Uterus (tissue), 4 donors: ENCODE results near the gene BMPR1A. TPM values are rescaled to one million over a fixed set of nuclear protein-coding genes. Genes with fewer than 3 reads are reported as not detected.
A peak's percentile ranks its signal among the peaks of the same experiment; 100 is the strongest.

Experiments used
- DNase-seq, 2 donors: peaks; one replicate each; pipeline ENCODE4 v3.0.0-alpha.2; 2019 to 2020
- H3K27ac ChIP-seq, 2 donors: fragments of 200-600 bp; sonication (generic); 1 replicate in 1 of 2; 2 replicates in 1 of 2; pipeline ENCODE4 v1.5.1; 2016 to 2018
- H3K27me3 ChIP-seq, 2 donors: fragments of 200-600 bp; sonication (generic); one replicate each; pipeline ENCODE4 v1.5.1; 2018 to 2019; ENCODE audit warnings: control low read depth in 1 of 2
- H3K36me3 ChIP-seq, 2 donors: fragments of 200-600 bp; sonication (generic); one replicate each; pipeline ENCODE4 v1.5.1; 2019; ENCODE audit warnings: control low read depth in 1 of 2
- H3K4me1 ChIP-seq, 2 donors: fragments of 200-600 bp; sonication (generic); one replicate each; pipeline ENCODE4 v1.5.1; 2018 to 2019; ENCODE audit warnings: control low read depth in 1 of 2
- H3K4me3 ChIP-seq, 2 donors: fragments of 200-600 bp; sonication (generic); 1 replicate in 1 of 2; 2 replicates in 1 of 2; pipeline ENCODE4 v1.5.1; 2018 to 2019; ENCODE audit warnings: mild to moderate bottlenecking in 1 of 2
- H3K9me3 ChIP-seq, 2 donors: fragments of 200-600 bp; sonication (generic); one replicate each; pipeline ENCODE4 v1.5.1; 2019; ENCODE audit warnings: control low read depth in 1 of 2
- POLR2A ChIP-seq, 2 donors: fragments of 450-650 bp; IDR thresholded peaks; one replicate each; pipeline ENCODE4 v1.6.1; 2016; ENCODE audit warnings: antibody characterized with exemption in 2 of 2, mild to moderate bottlenecking in 1 of 2, moderate library complexity in 1 of 2
- intact Hi-C: fragments of 100-400 bp; cut with DNase I; formaldehyde crosslinking; loops from one replicate; pipeline ENCODE4 v1.15.1; 2023; ENCODE audit warnings: low total_unique reads
- total RNA-seq, 4 donors: library from RNA; depleted of rRNA in 3 of 4; stranded (reverse); fragments of >200 nt in 3 of 4; gene quantifications; one replicate each; pipeline versions ENCODE4 v1.1.0 to v1.2.4, GENCODE V29; 2014 to 2023
- TF ChIP-seq, protein P1 (sequence below), 4 experiments: fragments of 200-600 bp in 2 of 4; fragments of 450-650 bp in 2 of 4; sonication (generic) in 2 of 4; IDR thresholded peaks; one replicate each; pipeline ENCODE4 v1.5.1; 2016 to 2019; ENCODE audit warnings: antibody characterized with exemption in 4 of 4, mild to moderate bottlenecking in 2 of 4, moderate library complexity in 1 of 4
- donor health status: DM: yes; HTN: yes; CAD: no.

The BMPR1A gene
- total RNA-seq, 4 donors from 2014 or later, result 27.4 to 175 (median 69.2) TPM

DNA sequence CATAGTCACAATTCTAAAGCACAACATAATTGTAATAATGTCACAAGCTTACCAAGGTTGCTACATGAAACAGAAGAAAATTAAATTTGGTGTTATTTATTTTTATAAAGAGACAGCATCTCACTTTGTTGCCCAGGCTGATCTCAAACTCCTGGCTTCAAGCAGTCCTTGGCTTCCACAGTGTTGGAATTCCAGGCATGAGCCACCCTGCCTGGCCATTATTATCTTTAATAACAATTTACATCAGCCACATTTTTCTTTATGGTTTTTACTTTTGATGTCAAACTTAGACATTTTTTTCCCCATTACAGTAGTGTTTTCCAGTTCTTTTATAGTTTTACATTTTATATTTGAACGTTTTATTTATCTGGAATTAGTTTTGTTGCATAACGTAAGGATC is 46.7 kb downstream of the BMPR1A start:
- intact Hi-C loops, result no loop called here
- Histone ChIP-seq H3K27me3 (no peaks in the 10 kb centered on the region), H3K4me1 (peaks cover 0 to 6% of the 10 kb centered on the region in 2 donors), H3K27ac (no peak overlapping the region), H3K36me3 (no peaks in the 10 kb centered on the region), H3K9me3 (no peaks in the 10 kb centered on the region), H3K4me3 (no peak overlapping the region)
- TF ChIP-seq POLR2A (IDR thresholded peaks at IDR 0.05), result no peak
- TF ChIP-seq, protein P1, sequence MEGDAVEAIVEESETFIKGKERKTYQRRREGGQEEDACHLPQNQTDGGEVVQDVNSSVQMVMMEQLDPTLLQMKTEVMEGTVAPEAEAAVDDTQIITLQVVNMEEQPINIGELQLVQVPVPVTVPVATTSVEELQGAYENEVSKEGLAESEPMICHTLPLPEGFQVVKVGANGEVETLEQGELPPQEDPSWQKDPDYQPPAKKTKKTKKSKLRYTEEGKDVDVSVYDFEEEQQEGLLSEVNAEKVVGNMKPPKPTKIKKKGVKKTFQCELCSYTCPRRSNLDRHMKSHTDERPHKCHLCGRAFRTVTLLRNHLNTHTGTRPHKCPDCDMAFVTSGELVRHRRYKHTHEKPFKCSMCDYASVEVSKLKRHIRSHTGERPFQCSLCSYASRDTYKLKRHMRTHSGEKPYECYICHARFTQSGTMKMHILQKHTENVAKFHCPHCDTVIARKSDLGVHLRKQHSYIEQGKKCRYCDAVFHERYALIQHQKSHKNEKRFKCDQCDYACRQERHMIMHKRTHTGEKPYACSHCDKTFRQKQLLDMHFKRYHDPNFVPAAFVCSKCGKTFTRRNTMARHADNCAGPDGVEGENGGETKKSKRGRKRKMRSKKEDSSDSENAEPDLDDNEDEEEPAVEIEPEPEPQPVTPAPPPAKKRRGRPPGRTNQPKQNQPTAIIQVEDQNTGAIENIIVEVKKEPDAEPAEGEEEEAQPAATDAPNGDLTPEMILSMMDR (IDR thresholded peaks at IDR 0.05), result no peak
- DNase-seq, result no peak

DNA sequence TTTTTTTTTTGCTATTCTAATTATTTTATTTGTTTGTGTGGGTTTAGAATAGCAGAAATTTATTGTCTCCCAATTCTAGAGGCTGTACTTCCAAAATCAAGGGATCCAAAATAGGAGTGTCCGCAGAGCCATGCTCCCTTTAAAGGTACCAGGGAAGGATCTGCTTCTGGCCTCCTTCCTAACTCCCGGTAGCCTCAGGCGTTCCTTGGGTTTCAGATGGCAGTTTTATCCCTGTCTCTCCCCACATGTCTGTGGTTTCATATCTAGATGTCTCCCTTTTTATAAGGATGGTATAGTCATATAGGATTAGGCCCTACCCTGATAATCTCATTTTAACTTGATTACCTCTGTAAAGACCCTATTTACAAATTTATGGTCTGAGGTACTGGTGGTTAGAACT is 48.4 kb downstream of the BMPR1A start:
- intact Hi-C loops, result no loop called here
- no peak for DNase-seq
- Histone ChIP-seq H3K27me3 (no peaks in the 10 kb centered on the region), H3K36me3 (no peaks in the 10 kb centered on the region), H3K9me3 (no peaks in the 10 kb centered on the region), H3K27ac (no peak overlapping the region), H3K4me1 (peaks cover 0 to 6% of the 10 kb centered on the region in 2 donors), H3K4me3 (no peak overlapping the region)
- TF ChIP-seq POLR2A (IDR thresholded peaks at IDR 0.05), result no peak
- TF ChIP-seq, protein P1 (IDR thresholded peaks at IDR 0.05), result no peak

DNA sequence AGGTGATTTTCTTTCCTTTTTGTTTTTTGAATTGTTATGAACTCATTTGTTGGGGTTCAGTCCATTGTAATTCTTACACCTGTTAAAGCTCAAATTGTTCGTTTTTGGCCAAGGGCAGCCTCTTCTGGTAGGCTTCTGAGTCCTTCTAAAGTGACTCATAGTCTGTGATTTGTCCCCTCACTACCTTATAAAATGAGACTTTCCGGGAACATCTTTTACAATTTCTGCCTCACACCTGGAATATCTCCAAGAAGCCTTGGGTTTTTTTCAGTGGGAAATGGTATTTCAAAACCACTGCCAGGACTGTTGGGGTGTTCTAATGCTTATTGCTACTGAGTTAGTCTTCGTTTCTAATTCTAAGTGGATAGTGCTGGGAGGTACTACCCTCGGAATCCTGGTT is 56.7 kb downstream of the BMPR1A start:
- intact Hi-C loops, result no loop called here
- H3K27ac ChIP-seq, result peak overlapping the region; percentile 9 to 10
- TF ChIP-seq POLR2A (IDR thresholded peaks at IDR 0.05), result no peak
- TF ChIP-seq, protein P1 (IDR thresholded peaks at IDR 0.05), result no peak
- no peak overlapping the region for H3K4me3 ChIP-seq
- H3K27me3 ChIP-seq, result no peaks in the 10 kb centered on the region
- DNase-seq, result no peak
- no peaks in the 10 kb centered on the region for H3K9me3 ChIP-seq
- no peaks in the 10 kb centered on the region for H3K4me1 ChIP-seq
- H3K36me3 ChIP-seq, result no peaks in the 10 kb centered on the region

DNA sequence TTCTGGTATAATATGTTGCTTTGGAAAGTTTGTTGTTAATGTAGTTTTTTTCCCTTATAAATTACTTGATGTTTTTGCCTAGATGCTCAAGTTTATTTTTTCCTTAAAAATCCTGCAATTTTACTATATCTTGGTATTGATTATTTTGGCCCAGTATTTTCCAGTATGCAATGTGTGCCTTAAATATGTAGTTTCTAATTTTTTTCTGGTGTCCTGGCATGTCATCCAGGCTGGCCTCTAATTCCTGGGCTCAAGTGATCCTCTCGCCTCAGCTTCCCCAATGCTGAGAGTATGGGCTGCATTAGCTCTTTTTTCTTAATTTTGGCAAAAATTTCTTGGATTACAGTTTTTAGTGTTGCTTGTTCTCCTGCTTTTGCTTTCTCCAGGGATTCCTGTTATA is 57.6 kb downstream of the BMPR1A start:
- no peak overlapping the region for H3K4me3 ChIP-seq

DNA sequence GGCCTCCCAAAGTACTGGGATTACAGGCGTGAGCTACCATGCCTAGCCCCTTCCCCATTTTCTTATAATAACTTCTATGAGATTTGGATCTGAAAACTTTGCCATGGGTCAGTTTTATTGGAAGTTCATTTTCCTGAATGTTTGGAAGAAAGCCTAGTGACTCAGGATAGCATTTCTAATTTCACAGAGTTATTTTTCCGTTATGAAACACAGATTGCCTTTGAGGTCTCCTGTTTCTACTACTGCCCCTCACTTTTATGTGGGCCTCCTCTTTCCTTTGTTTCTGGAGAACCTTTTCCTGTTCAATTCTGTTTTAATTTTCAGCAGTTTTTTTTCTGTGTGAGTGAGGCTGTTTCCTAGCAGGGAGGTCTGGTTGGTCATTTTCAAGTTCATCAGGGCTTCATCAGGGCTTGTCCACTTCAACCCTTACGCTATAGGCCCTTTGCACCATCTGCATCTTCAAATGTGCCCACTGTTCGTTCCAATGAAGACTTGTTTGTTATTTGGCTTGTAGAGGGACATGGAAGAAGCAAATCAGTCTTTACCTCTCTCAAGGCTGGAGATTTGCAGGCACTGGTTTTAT is 58.7 kb downstream of the BMPR1A start:
- intact Hi-C loops, result no loop called here
- H3K36me3 ChIP-seq, result no peaks in the 10 kb centered on the region
- no peaks in the 10 kb centered on the region for H3K4me1 ChIP-seq
- H3K4me3 ChIP-seq, result no peak overlapping the region
- peak overlapping the region; percentile 28 to 56 for H3K27ac ChIP-seq
- no peak for DNase-seq
- H3K9me3 ChIP-seq, result no peaks in the 10 kb centered on the region
- TF ChIP-seq, protein P1 (IDR thresholded peaks at IDR 0.05), result no peak
- no peak for TF ChIP-seq POLR2A (IDR thresholded peaks at IDR 0.05)
- H3K27me3 ChIP-seq, result no peaks in the 10 kb centered on the region

More for the DNA sequence above, 57.6 kb downstream of the BMPR1A start:
- Histone ChIP-seq H3K27ac (peak overlapping the region; percentile 9 to 56), H3K9me3 (no peaks in the 10 kb centered on the region), H3K4me1 (no peaks in the 10 kb centered on the region), H3K27me3 (no peaks in the 10 kb centered on the region), H3K36me3 (no peaks in the 10 kb centered on the region)
- DNase-seq, result no peak
- TF ChIP-seq, protein P1 (IDR thresholded peaks at IDR 0.05), result no peak
- no peak for TF ChIP-seq POLR2A (IDR thresholded peaks at IDR 0.05)
- intact Hi-C loops, result no loop called here
